ENCODE data around the gene CCL7. TPM values are rescaled to one million over a fixed set of nuclear protein-coding genes. Genes with fewer than 3 reads are reported as not detected.

The CCL7 gene
- total RNA-seq, 1 donor from 2014 or later, result not detected

DNA sequence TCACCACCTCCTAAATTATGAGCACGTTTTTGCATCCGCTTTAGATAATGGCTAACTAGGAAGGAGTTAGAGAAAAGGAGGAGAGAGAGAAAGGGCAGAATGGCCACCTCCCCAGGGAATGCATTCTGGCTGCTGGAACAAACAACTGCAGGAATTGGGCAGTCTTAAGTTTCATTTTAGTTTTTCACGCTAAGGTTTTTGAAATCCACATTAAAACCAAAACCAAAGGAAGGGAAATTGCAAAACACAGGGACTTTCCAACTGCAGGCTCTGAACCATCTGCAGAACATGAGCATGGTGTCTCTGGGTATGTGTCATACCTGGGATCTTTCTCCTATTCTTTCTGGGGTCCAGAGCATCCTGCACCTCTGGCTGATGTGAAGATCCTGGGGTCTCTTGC, 37.1 kb downstream of the CCL7 start:
- DNase-seq (ENCODE audit: low read depth) (no peak), FAIRE-seq (no peak)
- TF ChIP-seq, protein P1, sequence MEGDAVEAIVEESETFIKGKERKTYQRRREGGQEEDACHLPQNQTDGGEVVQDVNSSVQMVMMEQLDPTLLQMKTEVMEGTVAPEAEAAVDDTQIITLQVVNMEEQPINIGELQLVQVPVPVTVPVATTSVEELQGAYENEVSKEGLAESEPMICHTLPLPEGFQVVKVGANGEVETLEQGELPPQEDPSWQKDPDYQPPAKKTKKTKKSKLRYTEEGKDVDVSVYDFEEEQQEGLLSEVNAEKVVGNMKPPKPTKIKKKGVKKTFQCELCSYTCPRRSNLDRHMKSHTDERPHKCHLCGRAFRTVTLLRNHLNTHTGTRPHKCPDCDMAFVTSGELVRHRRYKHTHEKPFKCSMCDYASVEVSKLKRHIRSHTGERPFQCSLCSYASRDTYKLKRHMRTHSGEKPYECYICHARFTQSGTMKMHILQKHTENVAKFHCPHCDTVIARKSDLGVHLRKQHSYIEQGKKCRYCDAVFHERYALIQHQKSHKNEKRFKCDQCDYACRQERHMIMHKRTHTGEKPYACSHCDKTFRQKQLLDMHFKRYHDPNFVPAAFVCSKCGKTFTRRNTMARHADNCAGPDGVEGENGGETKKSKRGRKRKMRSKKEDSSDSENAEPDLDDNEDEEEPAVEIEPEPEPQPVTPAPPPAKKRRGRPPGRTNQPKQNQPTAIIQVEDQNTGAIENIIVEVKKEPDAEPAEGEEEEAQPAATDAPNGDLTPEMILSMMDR (IDR thresholded peaks at IDR 0.05; ENCODE audit: insufficient read depth, low read length, severe bottlenecking), result no peak
- H3K36me3 ChIP-seq (ENCODE audit: control insufficient read depth, insufficient read depth, low read length), result no peaks in the 10 kb centered on the region
- no peaks in the 10 kb centered on the region for H3K27me3 ChIP-seq (ENCODE audit: control insufficient read depth, insufficient read depth, low read length)
- H3K4me3 ChIP-seq (ENCODE audit: low read depth, low read length), result no peak overlapping the region

DNA sequence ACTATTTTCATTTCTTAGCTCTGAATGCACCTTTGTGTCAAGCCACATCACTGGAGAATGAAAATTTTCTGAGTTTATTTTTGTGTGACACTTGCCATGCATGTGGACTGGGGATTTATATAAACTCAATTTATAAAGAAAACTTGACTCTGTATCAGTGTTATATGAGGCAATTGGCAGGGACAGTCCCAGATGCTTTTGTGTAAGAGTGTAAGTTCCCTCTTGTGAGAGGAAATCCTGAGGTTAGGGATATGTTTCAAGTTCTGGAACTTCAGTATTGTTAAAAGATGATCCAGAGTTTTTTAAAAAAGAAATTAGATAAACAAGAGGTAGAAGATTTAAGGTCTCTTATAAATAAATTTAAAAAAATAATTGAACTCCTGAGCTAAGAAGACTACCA, 38.4 kb downstream of the CCL7 start:
- Histone ChIP-seq H3K27me3 (ENCODE audit: control insufficient read depth, insufficient read depth, low read length) (no peaks in the 10 kb centered on the region), H3K4me3 (ENCODE audit: low read depth, low read length) (no peak overlapping the region), H3K36me3 (ENCODE audit: control insufficient read depth, insufficient read depth, low read length) (no peaks in the 10 kb centered on the region)
- FAIRE-seq (no peak), DNase-seq (ENCODE audit: low read depth) (no peak)
- TF ChIP-seq, protein P1 (IDR thresholded peaks at IDR 0.05; ENCODE audit: insufficient read depth, low read length, severe bottlenecking), result no peak

DNA sequence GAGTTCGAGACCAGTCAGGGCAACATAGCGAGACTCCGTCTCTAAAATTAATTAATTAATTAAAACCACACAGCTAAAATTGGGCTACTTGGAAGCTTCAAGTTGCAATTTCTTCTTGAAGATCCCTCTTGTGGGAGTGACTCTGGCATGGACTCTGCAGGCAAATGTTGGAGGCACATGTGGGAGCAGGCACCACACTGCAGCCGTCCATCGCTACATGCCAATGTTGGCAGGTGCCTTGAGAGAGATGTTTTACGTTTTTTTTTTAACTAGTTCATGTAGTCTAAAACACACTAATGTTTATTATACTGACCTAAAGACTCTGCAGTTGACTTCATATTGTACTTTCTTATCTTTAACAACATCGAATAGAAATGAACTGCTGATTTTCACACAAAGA, 41.3 kb downstream of the CCL7 start:
- no peaks in the 10 kb centered on the region for H3K36me3 ChIP-seq (ENCODE audit: control insufficient read depth, insufficient read depth, low read length)
- H3K27me3 ChIP-seq (ENCODE audit: control insufficient read depth, insufficient read depth, low read length), result no peaks in the 10 kb centered on the region
- H3K4me3 ChIP-seq (ENCODE audit: low read depth, low read length), result no peak overlapping the region
- DNase-seq (ENCODE audit: low read depth) (no peak), FAIRE-seq (no peak)
- TF ChIP-seq, protein P1 (IDR thresholded peaks at IDR 0.05; ENCODE audit: insufficient read depth, low read length, severe bottlenecking), result no peak

DNA sequence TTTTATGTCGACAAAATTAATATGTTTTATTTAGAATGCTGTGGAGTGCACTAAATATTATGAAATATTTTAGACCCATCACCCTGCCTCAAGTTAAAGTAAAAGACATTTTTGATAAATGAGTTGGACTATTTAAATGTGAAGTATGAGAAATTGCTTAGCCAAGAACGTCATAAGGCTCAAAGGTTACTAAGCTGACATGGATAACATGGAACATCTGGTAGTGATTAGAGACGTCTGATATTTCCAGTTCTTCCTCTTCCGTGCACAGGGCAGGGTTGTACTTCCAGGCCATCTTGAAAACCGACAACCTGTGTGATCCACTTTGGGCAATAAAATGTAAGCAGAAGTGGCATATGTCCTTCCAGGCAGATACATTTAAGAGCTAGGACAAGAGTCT, 42.1 kb downstream of the CCL7 start:
- no peaks in the 10 kb centered on the region for H3K36me3 ChIP-seq (ENCODE audit: control insufficient read depth, insufficient read depth, low read length)
- DNase-seq (ENCODE audit: low read depth) (no peak), FAIRE-seq (no peak)
- TF ChIP-seq, protein P1 (IDR thresholded peaks at IDR 0.05; ENCODE audit: insufficient read depth, low read length, severe bottlenecking), result no peak
- no peak overlapping the region for H3K4me3 ChIP-seq (ENCODE audit: low read depth, low read length)
- no peaks in the 10 kb centered on the region for H3K27me3 ChIP-seq (ENCODE audit: control insufficient read depth, insufficient read depth, low read length)

DNA sequence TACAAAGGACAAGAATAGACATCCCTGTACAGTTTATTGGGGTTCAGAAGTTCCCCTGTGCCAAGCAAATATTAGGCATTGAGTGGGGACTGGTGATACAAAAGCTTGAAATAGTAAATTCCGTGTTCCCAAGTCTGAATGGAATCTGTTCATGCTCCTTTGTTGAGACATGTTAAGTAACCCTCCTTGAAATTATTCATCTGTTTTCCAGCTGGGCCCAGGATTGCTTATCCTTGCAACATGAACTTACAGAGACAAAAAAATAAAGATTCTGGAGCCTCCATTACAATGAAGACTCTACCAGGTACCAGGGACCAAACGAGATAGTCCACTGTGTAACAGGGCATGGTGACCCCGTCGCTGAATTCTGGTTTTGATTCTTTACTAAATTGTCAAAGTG, 43.1 kb downstream of the CCL7 start:
- no peak overlapping the region for H3K4me3 ChIP-seq (ENCODE audit: low read depth, low read length)
- H3K27me3 ChIP-seq (ENCODE audit: control insufficient read depth, insufficient read depth, low read length), result no peaks in the 10 kb centered on the region
- TF ChIP-seq, protein P1 (IDR thresholded peaks at IDR 0.05; ENCODE audit: insufficient read depth, low read length, severe bottlenecking), result no peak
- FAIRE-seq (no peak), DNase-seq (ENCODE audit: low read depth) (no peak)
- no peaks in the 10 kb centered on the region for H3K36me3 ChIP-seq (ENCODE audit: control insufficient read depth, insufficient read depth, low read length)

DNA sequence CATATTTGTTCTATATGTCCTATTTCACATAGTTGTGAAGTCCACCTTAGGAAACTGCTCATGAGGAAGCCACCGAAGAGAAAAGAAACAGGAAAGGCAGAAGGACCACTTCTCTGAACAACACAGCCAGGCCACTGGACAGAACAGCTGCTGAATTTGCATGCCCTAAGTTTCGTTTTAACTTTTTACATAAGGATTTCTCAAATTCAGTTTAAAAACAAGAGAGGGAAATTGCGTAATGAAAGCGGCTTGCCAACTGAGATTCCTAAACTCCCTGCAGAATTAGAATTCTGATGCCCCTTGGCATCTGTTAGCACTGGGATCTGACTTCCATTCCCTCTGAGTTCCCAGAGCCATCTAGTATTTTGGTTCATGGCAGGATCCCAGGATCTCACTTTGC, 44.3 kb downstream of the CCL7 start:
- Histone ChIP-seq H3K4me3 (ENCODE audit: low read depth, low read length) (no peak overlapping the region), H3K36me3 (ENCODE audit: control insufficient read depth, insufficient read depth, low read length) (no peaks in the 10 kb centered on the region), H3K27me3 (ENCODE audit: control insufficient read depth, insufficient read depth, low read length) (no peaks in the 10 kb centered on the region)
- DNase-seq (ENCODE audit: low read depth) (no peak), FAIRE-seq (no peak)
- TF ChIP-seq, protein P1 (IDR thresholded peaks at IDR 0.05; ENCODE audit: insufficient read depth, low read length, severe bottlenecking), result no peak
